Measurements from ENCODE around the gene TMEM63B.

DNA sequence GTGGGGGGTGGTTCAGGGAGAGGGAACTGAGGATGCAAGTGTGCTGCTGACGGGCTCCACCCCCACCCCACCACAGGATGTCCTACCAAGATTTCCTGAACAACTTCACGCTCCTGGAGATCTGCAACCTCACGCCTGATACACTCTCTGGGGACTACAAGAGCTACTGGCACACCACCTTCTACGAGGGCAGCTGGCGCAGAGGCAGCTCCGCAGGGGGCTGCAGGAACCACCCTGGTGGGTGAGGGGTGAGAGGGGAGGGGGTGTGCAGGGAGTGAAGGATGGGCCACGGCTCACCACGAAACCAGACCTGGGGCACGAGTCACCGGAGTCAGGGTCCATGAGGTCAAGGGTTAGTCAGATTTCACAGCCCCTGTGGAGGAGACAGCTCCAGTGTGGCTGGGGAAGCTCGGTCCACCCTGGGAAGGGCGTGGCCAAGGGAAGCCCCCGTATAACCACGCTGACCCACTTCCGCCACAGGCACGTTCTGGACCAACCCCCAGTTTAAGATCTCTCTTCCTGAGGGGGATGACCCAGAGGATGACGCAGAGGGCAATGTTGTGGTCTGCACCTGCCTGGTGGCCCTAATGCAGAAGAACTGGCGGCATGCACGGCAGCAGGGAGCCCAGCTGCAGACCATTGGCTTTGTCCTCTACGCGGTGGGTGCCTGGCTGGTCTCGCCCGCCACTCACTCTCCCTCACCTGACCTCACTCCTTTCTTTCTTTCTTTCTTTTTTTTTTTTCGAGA lies 49.6 kb downstream of the TMEM63B start:
- TF ChIP-seq, protein P1, sequence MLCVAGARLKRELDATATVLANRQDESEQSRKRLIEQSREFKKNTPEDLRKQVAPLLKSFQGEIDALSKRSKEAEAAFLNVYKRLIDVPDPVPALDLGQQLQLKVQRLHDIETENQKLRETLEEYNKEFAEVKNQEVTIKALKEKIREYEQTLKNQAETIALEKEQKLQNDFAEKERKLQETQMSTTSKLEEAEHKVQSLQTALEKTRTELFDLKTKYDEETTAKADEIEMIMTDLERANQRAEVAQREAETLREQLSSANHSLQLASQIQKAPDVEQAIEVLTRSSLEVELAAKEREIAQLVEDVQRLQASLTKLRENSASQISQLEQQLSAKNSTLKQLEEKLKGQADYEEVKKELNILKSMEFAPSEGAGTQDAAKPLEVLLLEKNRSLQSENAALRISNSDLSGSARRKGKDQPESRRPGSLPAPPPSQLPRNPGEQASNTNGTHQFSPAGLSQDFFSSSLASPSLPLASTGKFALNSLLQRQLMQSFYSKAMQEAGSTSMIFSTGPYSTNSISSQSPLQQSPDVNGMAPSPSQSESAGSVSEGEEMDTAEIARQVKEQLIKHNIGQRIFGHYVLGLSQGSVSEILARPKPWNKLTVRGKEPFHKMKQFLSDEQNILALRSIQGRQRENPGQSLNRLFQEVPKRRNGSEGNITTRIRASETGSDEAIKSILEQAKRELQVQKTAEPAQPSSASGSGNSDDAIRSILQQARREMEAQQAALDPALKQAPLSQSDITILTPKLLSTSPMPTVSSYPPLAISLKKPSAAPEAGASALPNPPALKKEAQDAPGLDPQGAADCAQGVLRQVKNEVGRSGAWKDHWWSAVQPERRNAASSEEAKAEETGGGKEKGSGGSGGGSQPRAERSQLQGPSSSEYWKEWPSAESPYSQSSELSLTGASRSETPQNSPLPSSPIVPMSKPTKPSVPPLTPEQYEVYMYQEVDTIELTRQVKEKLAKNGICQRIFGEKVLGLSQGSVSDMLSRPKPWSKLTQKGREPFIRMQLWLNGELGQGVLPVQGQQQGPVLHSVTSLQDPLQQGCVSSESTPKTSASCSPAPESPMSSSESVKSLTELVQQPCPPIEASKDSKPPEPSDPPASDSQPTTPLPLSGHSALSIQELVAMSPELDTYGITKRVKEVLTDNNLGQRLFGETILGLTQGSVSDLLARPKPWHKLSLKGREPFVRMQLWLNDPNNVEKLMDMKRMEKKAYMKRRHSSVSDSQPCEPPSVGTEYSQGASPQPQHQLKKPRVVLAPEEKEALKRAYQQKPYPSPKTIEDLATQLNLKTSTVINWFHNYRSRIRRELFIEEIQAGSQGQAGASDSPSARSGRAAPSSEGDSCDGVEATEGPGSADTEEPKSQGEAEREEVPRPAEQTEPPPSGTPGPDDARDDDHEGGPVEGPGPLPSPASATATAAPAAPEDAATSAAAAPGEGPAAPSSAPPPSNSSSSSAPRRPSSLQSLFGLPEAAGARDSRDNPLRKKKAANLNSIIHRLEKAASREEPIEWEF (CRISPR knock-in tag; IDR thresholded peaks at IDR 0.05): no peak
- TF ChIP-seq EZH2 (IDR thresholded peaks at IDR 0.05; ENCODE audit: borderline replicate concordance, low read depth, low read length) (no peak), FOSL1 (tag; conservative IDR thresholded peaks at IDR 0.05) (no peak), RAD21 (CRISPR knock-in tag; conservative IDR thresholded peaks at IDR 0.05 in 1 of 2, IDR thresholded peaks at IDR 0.05 in 1 of 2) (no peak), ZNF695 (CRISPR knock-in tag; IDR thresholded peaks at IDR 0.05) (no peak), SMC3 (conservative IDR thresholded peaks at IDR 0.05; ENCODE audit: insufficient read depth, low read depth, low read length) (no peak), ZC3H11A (IDR thresholded peaks at IDR 0.05; ENCODE audit: low read depth, low read length) (no peak), KDM2B (CRISPR knock-in tag; IDR thresholded peaks at IDR 0.05) (no peak), TAF7 (tag; IDR thresholded peaks at IDR 0.05) (no peak)
- TF ChIP-seq, protein P2, sequence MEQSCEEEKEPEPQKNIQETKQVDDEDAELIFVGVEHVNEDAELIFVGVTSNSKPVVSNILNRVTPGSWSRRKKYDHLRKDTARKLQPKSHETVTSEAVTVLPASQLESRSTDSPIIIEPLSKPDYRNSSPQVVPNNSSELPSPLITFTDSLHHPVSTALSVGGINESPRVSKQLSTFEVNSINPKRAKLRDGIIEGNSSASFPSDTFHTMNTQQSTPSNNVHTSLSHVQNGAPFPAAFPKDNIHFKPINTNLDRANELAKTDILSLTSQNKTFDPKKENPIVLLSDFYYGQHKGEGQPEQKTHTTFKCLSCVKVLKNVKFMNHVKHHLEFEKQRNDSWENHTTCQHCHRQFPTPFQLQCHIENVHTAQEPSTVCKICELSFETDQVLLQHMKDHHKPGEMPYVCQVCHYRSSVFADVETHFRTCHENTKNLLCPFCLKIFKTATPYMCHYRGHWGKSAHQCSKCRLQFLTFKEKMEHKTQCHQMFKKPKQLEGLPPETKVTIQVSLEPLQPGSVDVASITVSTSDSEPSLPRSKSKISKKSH (CRISPR knock-in tag; IDR thresholded peaks at IDR 0.05): no peak
- TF ChIP-seq, protein P3, sequence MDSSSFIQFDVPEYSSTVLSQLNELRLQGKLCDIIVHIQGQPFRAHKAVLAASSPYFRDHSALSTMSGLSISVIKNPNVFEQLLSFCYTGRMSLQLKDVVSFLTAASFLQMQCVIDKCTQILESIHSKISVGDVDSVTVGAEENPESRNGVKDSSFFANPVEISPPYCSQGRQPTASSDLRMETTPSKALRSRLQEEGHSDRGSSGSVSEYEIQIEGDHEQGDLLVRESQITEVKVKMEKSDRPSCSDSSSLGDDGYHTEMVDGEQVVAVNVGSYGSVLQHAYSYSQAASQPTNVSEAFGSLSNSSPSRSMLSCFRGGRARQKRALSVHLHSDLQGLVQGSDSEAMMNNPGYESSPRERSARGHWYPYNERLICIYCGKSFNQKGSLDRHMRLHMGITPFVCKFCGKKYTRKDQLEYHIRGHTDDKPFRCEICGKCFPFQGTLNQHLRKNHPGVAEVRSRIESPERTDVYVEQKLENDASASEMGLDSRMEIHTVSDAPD (CRISPR knock-in tag; IDR thresholded peaks at IDR 0.05): no peak
